OCI-LY3 (cell line): ENCODE data around the gene PRDM4.

Experiments used
- EZH2phosphoT487 ChIP-seq: fragments of 200-600 bp; shearing (Covaris generic); IDR thresholded peaks from 2 replicates; pipeline ENCODE4 v1.6.1; 2018; ENCODE audit warnings: antibody characterized with exemption, mixed run types, low read depth
- TF ChIP-seq, protein P1 (sequence below): fragments of 200-600, 300-600 bp; sonication (generic); IDR thresholded peaks from 2 replicates; pipeline ENCODE4 v1.5.1; 2014; ENCODE audit warnings: antibody characterized with exemption, low read length, low read depth

DNA sequence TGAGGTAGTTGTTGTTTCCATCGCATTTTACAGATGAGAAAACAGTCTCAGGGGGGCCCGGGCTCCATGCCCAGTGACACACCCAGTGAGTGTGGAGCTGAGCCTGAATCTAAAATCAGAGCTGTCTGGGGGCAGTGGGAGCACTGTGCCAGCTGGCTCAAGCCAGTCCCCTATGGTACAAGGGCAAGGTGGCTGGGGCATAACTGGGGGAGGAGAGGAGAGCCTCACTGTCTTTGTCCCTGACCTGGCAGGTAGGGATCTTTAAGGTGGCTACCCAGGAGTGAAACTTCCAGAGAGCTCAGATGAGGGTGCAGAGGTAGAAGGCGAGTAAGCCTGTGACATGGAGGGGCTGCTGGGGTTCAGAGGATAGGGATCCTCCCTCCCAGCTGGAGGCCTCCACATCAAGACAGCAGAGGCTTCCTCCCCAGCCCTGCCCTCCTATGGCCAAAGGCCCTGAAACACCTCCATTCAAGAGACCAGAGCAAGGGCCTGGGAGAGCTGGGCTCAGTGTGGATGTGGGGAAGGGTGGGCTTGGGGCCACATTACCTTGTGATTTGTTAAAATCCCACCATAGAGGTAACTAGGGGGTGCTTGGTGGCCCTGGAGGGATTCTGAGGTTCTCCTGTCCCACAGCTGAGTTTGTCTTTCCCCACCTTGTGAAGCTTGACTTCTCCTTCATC, 46.7 kb upstream of the PRDM4 start:
- TF ChIP-seq, protein P1, sequence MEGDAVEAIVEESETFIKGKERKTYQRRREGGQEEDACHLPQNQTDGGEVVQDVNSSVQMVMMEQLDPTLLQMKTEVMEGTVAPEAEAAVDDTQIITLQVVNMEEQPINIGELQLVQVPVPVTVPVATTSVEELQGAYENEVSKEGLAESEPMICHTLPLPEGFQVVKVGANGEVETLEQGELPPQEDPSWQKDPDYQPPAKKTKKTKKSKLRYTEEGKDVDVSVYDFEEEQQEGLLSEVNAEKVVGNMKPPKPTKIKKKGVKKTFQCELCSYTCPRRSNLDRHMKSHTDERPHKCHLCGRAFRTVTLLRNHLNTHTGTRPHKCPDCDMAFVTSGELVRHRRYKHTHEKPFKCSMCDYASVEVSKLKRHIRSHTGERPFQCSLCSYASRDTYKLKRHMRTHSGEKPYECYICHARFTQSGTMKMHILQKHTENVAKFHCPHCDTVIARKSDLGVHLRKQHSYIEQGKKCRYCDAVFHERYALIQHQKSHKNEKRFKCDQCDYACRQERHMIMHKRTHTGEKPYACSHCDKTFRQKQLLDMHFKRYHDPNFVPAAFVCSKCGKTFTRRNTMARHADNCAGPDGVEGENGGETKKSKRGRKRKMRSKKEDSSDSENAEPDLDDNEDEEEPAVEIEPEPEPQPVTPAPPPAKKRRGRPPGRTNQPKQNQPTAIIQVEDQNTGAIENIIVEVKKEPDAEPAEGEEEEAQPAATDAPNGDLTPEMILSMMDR, result no peak
- TF ChIP-seq EZH2phosphoT487, result no peak
